Measurements from ENCODE around the gene C2orf72.
A peak's percentile ranks its signal among the peaks of the same experiment; 100 is the strongest.

The C2orf72 gene

DNA sequence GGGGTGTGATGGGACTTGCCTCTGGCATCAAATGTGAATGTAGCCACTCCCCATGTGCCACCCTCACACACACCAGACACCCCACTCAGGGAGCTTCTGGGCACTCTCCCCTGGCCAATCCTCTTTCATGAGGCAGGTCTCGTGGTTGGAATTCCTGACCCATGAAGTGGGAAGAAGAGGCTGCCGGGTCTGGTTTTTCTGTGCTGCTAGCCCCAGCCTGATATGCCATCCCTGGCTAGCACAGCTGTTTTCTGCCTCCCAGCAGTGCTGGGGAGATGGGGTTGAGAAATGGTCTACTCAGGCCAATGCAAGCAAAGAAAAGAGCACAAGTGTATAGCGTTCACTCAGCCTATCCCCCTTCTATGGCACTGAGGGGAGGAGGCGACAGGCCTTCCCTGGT lies 1.2 kb upstream of the C2orf72 start:
- TF ChIP-seq, protein P1, sequence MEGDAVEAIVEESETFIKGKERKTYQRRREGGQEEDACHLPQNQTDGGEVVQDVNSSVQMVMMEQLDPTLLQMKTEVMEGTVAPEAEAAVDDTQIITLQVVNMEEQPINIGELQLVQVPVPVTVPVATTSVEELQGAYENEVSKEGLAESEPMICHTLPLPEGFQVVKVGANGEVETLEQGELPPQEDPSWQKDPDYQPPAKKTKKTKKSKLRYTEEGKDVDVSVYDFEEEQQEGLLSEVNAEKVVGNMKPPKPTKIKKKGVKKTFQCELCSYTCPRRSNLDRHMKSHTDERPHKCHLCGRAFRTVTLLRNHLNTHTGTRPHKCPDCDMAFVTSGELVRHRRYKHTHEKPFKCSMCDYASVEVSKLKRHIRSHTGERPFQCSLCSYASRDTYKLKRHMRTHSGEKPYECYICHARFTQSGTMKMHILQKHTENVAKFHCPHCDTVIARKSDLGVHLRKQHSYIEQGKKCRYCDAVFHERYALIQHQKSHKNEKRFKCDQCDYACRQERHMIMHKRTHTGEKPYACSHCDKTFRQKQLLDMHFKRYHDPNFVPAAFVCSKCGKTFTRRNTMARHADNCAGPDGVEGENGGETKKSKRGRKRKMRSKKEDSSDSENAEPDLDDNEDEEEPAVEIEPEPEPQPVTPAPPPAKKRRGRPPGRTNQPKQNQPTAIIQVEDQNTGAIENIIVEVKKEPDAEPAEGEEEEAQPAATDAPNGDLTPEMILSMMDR (IDR thresholded peaks at IDR 0.05; ENCODE audit: low read depth, low read length): no peak
- DNase-seq (ENCODE audit: low read depth in 2 of 2): no peak
- H3K4me3 ChIP-seq (replicated peaks in 1 of 2; ENCODE audit: low read depth in 2 of 2, low read length in 2 of 2): no peak overlapping the region

DNA sequence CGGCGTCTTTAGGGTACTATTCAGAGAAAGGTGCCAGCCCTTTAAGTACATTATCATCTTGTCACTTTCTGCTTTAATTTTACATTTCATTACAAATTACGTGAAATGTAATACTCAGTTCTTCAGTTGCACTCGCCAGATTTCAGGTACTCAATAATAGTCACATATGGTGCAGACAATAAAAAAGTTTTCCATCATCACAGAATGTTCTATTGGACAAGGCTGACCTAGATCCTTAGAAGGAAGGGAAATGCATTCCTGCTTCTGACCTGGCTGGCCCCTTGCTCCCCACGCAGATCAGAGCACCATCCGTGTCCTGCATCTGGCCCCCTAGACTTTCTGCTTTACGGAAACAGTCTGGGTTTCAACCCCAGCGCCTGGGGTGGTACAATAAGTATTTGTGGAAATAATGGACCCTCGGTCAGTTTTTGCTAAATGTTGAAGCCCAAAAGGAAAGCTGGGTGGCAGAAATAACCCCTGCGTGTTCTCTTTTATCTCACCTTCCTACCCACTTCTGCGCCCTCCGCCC lies 681 bp upstream of the C2orf72 start:
- TF ChIP-seq, protein P1 (IDR thresholded peaks at IDR 0.05; ENCODE audit: low read depth, low read length): no peak
- DNase-seq (ENCODE audit: low read depth in 2 of 2): no peak
- no peak overlapping the region for H3K4me3 ChIP-seq (replicated peaks in 1 of 2; ENCODE audit: low read depth in 2 of 2, low read length in 2 of 2)

DNA sequence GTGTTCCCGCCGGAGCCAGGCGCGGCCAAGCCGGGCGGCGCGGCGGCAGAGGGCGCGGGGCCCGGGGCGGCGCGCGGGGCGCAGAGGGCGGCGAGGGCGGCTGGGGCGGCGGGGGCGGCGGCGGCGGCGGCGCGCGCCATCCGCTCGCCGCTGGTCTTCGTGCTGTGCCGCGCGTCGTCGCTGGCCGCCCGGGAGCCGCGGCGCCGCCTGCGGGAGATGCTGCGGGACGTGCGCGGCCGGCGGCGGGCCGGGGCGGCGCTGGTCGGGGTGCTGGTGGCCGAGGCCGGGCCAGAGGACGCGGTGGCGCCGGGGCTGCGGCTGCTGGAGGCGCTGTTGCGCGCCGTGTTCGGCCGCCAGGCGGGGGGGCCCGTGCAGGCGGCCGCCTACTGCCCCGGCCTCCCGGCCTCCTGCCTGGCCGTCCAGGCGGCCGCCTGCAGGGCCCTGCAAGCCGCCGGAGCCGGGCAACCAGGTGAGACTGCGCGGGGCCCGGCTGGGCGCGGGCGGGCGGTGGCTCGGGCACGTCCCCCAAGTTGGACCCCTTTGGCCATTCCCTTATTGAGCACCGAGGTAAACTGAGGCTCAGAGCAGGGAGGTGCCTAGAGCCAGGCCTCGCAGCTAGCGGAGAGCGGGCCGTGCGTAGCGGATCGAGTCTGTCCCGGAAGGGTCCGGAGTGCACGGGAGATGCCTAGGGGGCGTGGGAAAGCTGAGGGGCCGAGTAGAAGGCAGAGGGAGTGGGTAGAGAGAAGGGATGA lies 584 bp downstream of the C2orf72 start:
- TF ChIP-seq, protein P1 (IDR thresholded peaks at IDR 0.05; ENCODE audit: low read depth, low read length): no peak
- H3K4me3 ChIP-seq (replicated peaks in 1 of 2; ENCODE audit: low read depth in 2 of 2, low read length in 2 of 2): peak overlapping the region in 1 of 2 donors; percentile 33
- DNase-seq (ENCODE audit: low read depth in 2 of 2): no peak

DNA sequence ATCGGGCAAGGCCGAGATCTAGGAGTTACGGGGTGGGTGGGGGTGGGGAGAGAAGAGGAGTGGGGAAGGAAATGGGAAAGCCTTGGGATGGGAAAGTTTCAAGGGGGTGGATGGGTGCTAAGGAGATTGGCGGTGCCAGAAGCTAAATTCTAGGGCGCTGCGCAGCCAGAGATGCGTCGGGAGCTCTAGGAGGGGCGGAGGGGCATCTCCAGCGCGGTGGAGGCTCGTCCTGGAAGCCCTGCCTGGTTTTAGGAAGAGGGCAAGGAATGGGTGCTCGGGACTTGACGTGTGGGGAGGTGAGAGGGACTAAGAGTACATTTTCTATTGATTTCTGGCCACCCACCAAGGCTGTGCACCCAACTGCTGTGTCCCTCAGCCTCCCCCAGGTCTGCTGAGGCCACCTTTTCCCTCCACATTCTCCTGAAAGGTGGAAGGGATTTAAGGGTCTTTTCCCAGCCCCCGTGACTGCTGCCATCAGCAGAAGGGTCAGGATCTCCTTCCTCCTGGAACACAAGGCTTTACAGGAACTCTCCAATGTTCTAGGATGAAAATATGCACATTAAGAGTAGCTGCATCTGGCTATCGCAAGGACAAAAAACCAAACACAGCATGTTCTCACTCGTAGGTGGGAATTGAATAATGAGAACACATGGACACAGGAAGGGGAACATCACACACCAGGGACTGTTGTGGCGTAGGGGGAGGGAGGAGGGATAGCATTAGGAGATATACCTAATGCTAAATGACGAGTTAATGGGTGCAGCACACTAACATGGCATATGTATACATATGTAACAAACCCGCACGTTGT lies 1.4 kb downstream of the C2orf72 start:
- DNase-seq (ENCODE audit: low read depth in 2 of 2): no peak
- TF ChIP-seq, protein P1 (IDR thresholded peaks at IDR 0.05; ENCODE audit: low read depth, low read length): no peak
- H3K4me3 ChIP-seq (replicated peaks in 1 of 2; ENCODE audit: low read depth in 2 of 2, low read length in 2 of 2): no peak overlapping the region

DNA sequence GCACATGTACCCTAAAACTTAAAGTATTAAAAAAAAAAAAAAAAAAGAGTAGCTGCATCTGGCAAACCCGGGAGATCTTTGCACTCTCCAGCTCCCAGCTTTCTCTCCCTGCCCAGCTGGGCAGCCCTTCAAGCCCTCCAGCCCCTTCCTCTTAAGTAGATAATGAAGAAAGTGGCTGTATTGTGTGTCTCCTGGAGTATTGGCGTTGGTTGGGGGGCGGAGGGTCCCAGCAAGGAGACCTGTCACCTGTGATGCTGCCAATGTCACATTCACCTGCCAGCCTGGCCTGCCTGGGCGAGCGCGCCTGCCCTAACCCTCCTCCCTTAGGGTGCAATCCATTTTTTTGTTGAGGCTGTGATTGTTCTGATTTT lies 2.0 kb downstream of the C2orf72 start:
- H3K4me3 ChIP-seq (replicated peaks in 1 of 2; ENCODE audit: low read depth in 2 of 2, low read length in 2 of 2): no peak overlapping the region
- TF ChIP-seq, protein P1 (IDR thresholded peaks at IDR 0.05; ENCODE audit: low read depth, low read length): no peak

DNA sequence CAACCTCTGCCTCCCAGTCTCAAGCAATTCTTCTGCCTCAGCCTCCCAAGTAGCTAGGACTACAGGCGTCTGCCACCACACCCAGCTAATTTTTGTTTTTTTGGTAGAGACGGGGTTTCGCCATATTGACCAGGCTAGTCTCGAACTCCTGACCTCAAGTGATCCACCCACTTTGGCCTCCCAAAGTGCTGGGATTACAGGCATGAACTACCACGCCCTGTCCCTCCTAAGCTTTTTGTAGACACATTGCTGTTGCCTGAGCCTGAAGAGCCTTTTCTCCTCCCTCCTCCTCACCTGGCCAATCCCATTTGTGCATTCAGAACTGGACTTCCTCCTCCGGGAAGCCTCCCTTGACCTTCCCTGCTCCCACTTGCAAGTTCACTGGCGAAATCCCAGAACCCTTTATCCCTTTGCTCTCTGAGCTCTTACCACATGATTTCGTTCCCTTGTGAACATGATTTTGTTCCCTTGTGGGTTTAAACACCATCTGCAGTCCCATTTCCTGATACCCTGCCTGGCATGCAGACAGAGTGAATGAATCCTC lies 2.6 kb downstream of the C2orf72 start:
- no peak for DNase-seq (ENCODE audit: low read depth in 2 of 2)
- no peak overlapping the region for H3K4me3 ChIP-seq (replicated peaks in 1 of 2; ENCODE audit: low read depth in 2 of 2, low read length in 2 of 2)
- TF ChIP-seq, protein P1 (IDR thresholded peaks at IDR 0.05; ENCODE audit: low read depth, low read length): no peak

More for the DNA sequence above, 2.0 kb downstream of the C2orf72 start:
- DNase-seq (ENCODE audit: low read depth in 2 of 2): no peak
